GM23338 (cell line): ENCODE measurements around the gene CNIH3. TPM values are rescaled to one million over a fixed set of nuclear protein-coding genes. Genes with fewer than 3 reads are reported as not detected.
"Not testable (repeated sequence)": the region's sequence is repeated elsewhere in the genome, so short reads cannot be mapped to it uniquely, and the experiment has no call there.

Experiments
- ATAC-seq: fragments of 200-7000 bp; cut with Tn5 transposase; 3 replicates; pipeline ENCODE4 v1.9.1; 2020
- DNase-seq: peaks from one replicate; pipeline ENCODE4 v3.0.0-alpha.2; 2015; ENCODE audit warnings: low spot score
- H2AFZ ChIP-seq: fragments of 200-600 bp; sonication (generic); 2 replicates; pipeline ENCODE4 v1.8.0; 2016; ENCODE audit warnings: antibody characterized with exemption, mild to moderate bottlenecking, moderate library complexity
- H3F3A ChIP-seq: fragments of 200-600 bp; sonication (generic); replicated peaks from 2 replicates; pipeline ENCODE4 v1.8.0; 2017; ENCODE audit warnings: antibody characterized with exemption, mixed run types, low read depth
- H3K27ac ChIP-seq: fragments of 200-600 bp; sonication (generic); 2 replicates; pipeline ENCODE4 v1.6.1; 2016; ENCODE audit warnings: low read depth
- H3K27me3 ChIP-seq: fragments of 200-600 bp; sonication (generic); 2 replicates; pipeline ENCODE4 v1.8.0; 2016; ENCODE audit warnings: mild to moderate bottlenecking, mixed run types, moderate library complexity; ENCODE audit not compliant: insufficient read depth
- H3K36me3 ChIP-seq: fragments of 200-600 bp; sonication (generic); 2 replicates; pipeline ENCODE4 v1.8.0; 2016; ENCODE audit warnings: mild to moderate bottlenecking; ENCODE audit not compliant: insufficient read depth
- H3K4me1 ChIP-seq: fragments of 200-600 bp; sonication (generic); 2 replicates; pipeline ENCODE4 v1.8.0; 2016; ENCODE audit warnings: mild to moderate bottlenecking, moderate library complexity; ENCODE audit not compliant: insufficient read depth
- H3K4me2 ChIP-seq: fragments of 200-600 bp; sonication (generic); 2 replicates; pipeline ENCODE4 v1.7.1; 2017; ENCODE audit warnings: mixed run types
- H3K4me3 ChIP-seq: fragments of 200-600 bp; sonication (generic); 2 replicates; pipeline ENCODE4 v1.6.1; 2016; ENCODE audit warnings: mixed run types
- H3K79me2 ChIP-seq: fragments of 200-600 bp; sonication (generic); replicated peaks from 2 replicates; pipeline ENCODE4 v1.8.0; 2017; ENCODE audit warnings: mild to moderate bottlenecking; ENCODE audit not compliant: insufficient read depth
- H3K9me2 ChIP-seq: fragments of 200-600 bp; sonication (generic); 2 replicates; pipeline ENCODE4 v1.8.0; 2017; ENCODE audit not compliant: insufficient read depth
- H4K20me1 ChIP-seq: fragments of 200-600 bp; sonication (generic); replicated peaks from 2 replicates; pipeline ENCODE4 v1.8.0; 2017; ENCODE audit warnings: mild to moderate bottlenecking; ENCODE audit not compliant: insufficient read depth
- H3K27ac Mint-ChIP-seq: 2 replicates; pipeline ENCODE4 v1.8.0; 2020; ENCODE audit warnings: inconsistent platforms, mild to moderate bottlenecking, moderate library complexity, mixed read lengths
- H3K27me3 Mint-ChIP-seq: 3 replicates; pipeline ENCODE4 v1.8.0; 2022; ENCODE audit warnings: low read depth, mild to moderate bottlenecking, moderate library complexity, mixed read lengths, inconsistent platforms; ENCODE audit not compliant: insufficient read depth, poor library complexity
- H3K36me3 Mint-ChIP-seq: 3 replicates; pipeline ENCODE4 v1.8.0; 2021; ENCODE audit warnings: low read depth, mild to moderate bottlenecking, inconsistent platforms, moderate library complexity, mixed read lengths
- H3K4me1 Mint-ChIP-seq: 3 replicates; pipeline ENCODE4 v1.8.0; 2020; ENCODE audit warnings: mild to moderate bottlenecking, inconsistent platforms, mixed read lengths
- H3K4me3 Mint-ChIP-seq: 3 replicates; pipeline ENCODE4 v1.8.0; 2021; ENCODE audit warnings: moderate library complexity, mild to moderate bottlenecking, inconsistent platforms, mixed read lengths
- H3K9me3 Mint-ChIP-seq: 3 replicates; pipeline ENCODE4 v1.8.0; 2020; ENCODE audit warnings: moderate library complexity, mild to moderate bottlenecking, inconsistent platforms, mixed read lengths
- EZH2 ChIP-seq: fragments of 200-600 bp; sonication (generic); IDR thresholded peaks from one replicate; pipeline ENCODE4 v1.8.0; 2017; ENCODE audit warnings: antibody characterized with exemption, mild to moderate bottlenecking, low read depth; ENCODE audit not compliant: unreplicated experiment
- EZH2phosphoT487 ChIP-seq: fragments of 200-600 bp; sonication (generic); IDR thresholded peaks from one replicate; pipeline ENCODE4 v1.8.1; 2018; ENCODE audit warnings: antibody characterized with exemption; ENCODE audit not compliant: unreplicated experiment
- NANOG ChIP-seq: IDR thresholded peaks from 2 replicates; pipeline ENCODE4 v1.6.1; 2016; ENCODE audit warnings: antibody characterized with exemption, borderline replicate concordance
- REST ChIP-seq: IDR thresholded peaks from one replicate; pipeline ENCODE4 v1.6.1; 2018; ENCODE audit warnings: antibody characterized with exemption; ENCODE audit not compliant: unreplicated experiment
- STAT1 ChIP-seq: IDR thresholded peaks from one replicate; pipeline ENCODE4 v1.6.1; 2016; ENCODE audit warnings: antibody characterized with exemption; ENCODE audit not compliant: unreplicated experiment
- polyA plus RNA-seq: library from polyadenylated mRNA; unstranded; fragments of >200 nt; fragmentation: Nextera tagmentation; extraction: Ambion mirVana; gene quantifications from 2 replicates; pipeline ENCODE4 v1.2.1, GENCODE V29; 2016
- total RNA-seq: library from RNA; depleted of rRNA; stranded (reverse); fragments of >200 nt; shearing (Covaris generic); gene quantifications from 2 replicates; pipeline ENCODE4 v1.2.3, GENCODE V29; 2014

The CNIH3 gene
- total and polyA plus RNA-seq, 2 experiments from 2014 or later = 3.6 to 5.1 TPM

DNA sequence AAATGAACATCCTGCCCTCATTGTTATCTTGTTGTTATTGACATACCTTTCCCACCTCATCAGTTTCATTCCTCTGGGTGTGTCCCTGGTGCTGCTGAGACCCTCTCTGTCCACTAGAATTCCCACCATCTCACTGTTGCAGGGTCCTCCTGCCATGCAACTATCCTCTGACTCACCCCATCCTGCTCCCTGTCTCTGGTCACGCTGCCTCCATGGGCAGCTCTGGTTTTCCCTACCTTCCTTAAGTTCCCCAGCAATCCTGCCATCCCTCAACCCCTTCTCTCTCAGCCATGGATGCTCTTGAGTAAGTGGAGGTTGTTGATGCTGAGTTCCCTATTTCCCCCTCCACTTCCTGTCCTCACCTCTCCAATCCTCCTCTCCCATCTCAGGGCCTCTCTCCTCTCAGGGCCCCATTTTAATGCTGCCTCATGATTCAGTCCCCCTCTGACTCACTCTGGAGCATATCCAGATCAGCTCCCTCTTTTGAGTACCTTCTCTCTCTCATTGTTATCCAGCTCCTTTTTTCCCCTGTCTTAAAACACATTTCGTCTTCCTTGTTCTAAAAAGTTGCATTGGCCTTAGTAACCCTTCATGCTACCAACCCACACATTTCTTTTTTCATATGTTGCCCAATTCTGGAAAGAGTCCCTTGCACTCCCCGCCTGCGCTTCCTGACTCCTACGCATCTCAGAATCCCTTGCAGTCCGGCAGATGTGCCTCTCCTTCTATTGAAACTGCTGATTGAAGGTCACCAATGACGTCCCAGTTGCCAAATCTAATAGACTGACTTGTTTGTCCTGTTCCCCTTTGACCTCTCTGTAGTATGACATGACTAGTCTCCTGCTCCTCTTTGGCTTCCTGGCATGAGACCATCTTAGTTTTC lies 92.0 kb downstream of the CNIH3 start (continued):
- TF ChIP-seq NANOG = no peak

DNA sequence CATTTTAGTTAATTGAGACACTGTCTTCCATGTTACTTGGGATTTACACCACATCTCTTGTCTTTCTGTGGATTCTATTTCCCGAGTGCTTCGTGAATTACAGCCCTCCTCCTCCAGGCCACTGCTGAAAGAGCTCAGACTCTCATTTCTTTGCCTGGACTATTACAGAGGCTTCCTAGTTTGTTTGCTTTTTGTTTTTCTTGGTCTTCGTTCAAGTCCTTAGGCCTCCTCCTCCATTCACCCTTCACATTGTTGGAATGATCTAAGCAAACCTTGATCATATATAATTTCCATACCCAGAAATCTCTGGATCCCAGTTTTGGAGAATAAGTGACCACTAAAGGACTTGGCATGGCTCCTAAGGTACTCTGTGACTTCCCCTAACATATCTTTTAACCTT lies 94.1 kb downstream of the CNIH3 start:
- H3K4me2 ChIP-seq = no peak overlapping the region
- no peak overlapping the region for H2AFZ ChIP-seq
- no peaks in the 10 kb centered on the region for H3K36me3 ChIP-seq
- H3K27ac ChIP-seq = no peak overlapping the region
- no peak overlapping the region for H3K4me3 ChIP-seq
- Mint-ChIP-seq H3K27me3 (peaks cover 7% of the 10 kb centered on the region), H3K36me3 (no peaks in the 10 kb centered on the region), H3K27ac (no peak overlapping the region), H3K9me3 (no peaks in the 10 kb centered on the region; the same call in 2 of the 3 replicates), H3K4me1 (no peaks in the 10 kb centered on the region; the same call in 2 of the 3 replicates), H3K4me3 (no peak overlapping the region)
- H4K20me1 ChIP-seq = no peaks in the 10 kb centered on the region
- DNase-seq (no peak), ATAC-seq (no peak)
- H3K4me1 ChIP-seq = no peaks in the 10 kb centered on the region
- H3K79me2 ChIP-seq = no peaks in the 10 kb centered on the region
- no peaks in the 10 kb centered on the region for H3K27me3 ChIP-seq
- H3F3A ChIP-seq = no peaks in the 10 kb centered on the region
- H3K9me2 ChIP-seq = 0 out of 2 replicates have a peak, but pooled peaks cover 5% of the 10 kb centered on the region
- TF ChIP-seq STAT1 (no peak), EZH2phosphoT487 (no peak), REST (no peak), EZH2 (no peak)

DNA sequence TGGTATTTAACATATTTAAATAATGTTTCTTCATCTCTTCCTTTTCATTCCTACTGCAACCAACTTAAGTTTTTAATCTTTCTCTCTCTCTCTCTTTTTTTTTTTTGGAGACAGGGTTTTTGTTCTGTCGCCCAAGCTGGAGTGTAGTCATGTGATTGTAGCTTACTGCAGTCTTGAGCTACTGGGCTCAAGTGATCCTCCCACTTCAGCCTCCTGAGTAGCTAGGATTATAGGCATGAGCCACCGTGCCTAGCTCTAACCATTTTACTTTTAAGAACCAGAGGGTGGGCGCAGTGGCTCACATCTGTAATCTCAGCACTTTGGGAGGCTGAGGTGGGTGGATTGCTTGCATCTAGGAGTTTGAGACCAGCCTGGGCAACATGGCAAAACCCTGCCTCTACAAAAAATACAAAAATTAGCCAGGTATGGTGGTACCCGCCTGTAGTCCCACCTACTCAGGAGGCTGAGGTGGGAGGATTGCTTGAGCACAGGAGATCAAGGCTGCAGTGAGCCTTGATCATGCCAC lies 95.2 kb downstream of the CNIH3 start:
- not testable (repeated sequence) for H3K9me3 Mint-ChIP-seq, H3K4me1 Mint-ChIP-seq, H3K79me2 ChIP-seq, H3K4me2 ChIP-seq, H3K36me3 Mint-ChIP-seq, H3K9me2 ChIP-seq, H3K4me3 Mint-ChIP-seq, H3K4me3 ChIP-seq, ATAC-seq, H4K20me1 ChIP-seq, H3K4me1 ChIP-seq, H3K27me3 Mint-ChIP-seq, H3K27me3 ChIP-seq, H3K27ac ChIP-seq, H3K27ac Mint-ChIP-seq, H3K36me3 ChIP-seq, DNase-seq, H3F3A ChIP-seq, H2AFZ ChIP-seq
